Activated CD8-positive, alpha-beta memory T cell treated with anti-CD3 and anti-CD28 coated beads, Interleukin-2, amount 50 U/mL, for 1 hour (primary cell): ENCODE results near the gene SPATA31D4.

ENCODE experiments used
- DNase-seq: peaks from one replicate; pipeline ENCODE4 v3.0.0-alpha.2; 2020; ENCODE audit errors: extremely low read depth

Gene SPATA31D4

DNA sequence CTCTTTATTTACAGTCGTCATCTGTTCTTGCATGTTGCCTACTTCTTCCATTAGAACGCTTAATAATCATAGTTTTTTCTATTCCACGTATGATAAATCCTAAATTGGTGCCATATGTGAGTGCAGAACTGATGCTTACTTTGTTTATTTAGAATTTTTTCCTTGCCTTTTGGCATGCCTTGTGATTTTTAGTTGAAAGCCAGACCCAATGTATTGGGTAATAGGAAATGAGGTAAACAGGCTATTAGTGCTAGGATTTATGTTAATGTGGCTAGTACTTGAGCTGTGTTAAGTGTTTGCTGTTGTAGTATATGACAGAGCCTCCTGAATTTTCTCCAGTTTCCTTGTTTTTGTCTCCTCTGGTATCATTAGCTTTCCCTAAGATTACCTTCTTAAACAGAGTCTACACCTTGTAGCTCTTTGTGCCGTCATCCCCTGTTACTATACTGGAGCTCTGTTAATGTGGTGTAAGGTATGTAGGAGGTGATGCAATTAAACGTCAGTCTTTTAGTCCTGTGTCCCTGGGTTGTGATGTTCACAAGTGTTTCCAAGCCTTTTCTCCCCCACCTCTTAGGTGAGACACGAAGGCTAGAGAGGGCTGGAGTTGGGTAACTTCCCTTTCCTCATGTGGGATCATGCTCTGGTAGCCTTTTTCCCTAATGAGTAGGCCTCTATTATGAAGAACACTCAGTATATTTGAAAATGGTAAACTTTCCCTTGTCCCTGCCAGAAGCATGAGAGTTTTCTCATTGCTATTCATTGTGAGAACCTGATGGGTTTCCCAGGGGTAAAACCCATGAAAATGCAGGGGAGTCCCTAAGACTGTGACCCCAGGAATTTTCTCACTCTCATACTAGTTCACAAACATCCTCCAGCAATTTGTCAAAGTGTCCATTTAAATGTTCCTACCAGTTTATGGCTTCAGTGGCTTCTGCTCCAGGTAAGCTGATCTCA, 36.3 kb downstream of the SPATA31D4 start:
- no peak for DNase-seq

DNA sequence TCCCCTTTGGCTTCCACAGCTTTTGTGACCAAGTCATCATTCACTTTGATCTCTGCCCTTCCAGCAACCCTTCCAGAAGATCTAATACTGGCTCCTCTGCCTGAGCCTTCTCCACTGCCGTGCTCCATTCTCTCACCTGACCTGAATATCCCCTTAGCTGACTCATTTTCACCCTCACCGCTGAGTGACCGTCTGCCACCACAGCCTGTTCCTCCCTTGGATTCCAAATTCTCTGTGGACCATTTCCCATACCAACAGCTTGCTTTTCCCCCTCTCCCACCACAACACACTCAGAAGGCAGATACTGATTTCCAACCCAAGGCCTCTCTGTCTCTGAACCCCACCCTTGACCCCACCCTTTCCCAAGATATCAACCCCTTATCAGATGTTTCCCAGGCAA, 39.8 kb downstream of the SPATA31D4 start:
- no peak for DNase-seq

GRCh38 chr9:81969971-81970370, 41.7 kb downstream of the SPATA31D4 start:
- no peak for DNase-seq

DNA sequence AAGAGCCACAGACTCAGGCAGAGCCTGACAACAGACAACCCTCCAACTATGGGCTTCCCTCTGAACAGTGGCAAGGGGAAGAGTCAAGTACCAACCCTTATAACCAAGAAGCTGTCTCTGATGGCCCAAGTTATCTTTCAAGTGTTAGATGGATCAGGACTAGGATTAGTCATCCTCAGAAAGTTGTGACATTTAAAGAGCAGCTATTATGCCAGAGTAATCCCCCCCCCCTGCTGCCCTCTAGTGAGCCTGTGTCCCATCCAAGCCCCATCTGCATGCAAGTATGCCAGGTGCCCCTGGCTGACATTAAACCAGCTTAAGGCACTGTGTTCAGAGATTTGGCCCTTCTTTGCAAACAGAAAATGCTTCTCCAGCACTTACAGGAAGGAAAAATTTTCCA, 43.5 kb downstream of the SPATA31D4 start:
- DNase-seq, result no peak

GRCh38 chr9:81974764-81975163, 46.5 kb downstream of the SPATA31D4 start:
- no peak for DNase-seq

DNA sequence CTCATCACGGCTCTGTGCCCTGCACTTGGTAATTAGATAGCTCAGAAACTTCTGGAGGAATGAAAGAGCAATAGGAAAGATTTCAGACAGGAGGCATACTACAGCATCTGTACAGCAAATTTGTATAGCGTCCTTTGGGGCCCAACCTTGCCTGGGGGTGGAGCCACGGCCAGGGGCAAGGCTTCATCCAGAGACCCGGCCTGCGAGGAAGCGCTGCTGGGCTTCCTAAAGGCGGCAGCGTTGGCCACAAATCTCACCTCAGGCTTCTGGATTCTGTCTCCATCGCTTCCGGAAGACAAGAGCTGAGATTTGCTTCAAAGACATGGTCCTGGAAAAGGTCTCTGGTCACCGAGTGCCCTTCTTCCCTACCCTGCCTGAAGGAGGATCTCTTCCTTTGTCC, 48.1 kb downstream of the SPATA31D4 start:
- no peak for DNase-seq

DNA sequence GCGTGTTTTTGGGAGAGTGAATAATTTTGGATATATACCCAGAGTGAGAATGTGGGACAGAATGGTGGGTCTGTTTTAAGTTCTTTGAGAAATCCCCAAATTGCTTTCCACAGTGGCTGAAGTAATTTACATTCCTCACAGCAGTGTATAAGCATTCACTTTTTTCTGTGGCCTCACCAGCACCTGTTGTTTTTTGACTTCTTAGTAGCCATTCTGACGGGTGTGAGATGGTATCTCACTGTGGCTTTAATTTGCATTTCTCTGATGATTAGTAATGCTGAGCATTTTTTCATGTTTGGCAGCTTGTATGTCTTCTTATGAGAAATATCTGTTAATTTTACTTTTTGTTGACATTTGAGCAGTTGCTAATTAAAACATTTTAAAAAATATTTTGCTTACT, 51.0 kb downstream of the SPATA31D4 start:
- no peak for DNase-seq

DNA sequence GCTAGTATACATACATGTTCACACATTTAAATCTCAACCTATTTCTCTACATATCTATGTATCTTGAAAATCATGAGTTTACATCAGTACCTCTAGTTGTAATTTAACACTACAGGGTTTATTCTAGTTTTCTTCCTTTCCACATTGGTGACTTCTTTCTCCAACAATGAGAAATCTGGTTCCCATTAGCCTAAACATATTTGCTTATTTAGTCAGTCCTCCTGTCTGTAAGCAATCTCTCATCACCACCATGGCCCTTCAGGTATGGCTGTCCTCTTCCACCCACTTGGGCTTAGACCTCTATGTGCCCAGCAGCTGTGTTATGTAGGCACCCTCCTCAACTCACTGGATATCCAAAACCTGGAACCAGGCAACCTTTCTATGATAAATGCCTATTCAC, 52.3 kb downstream of the SPATA31D4 start:
- DNase-seq, result no peak

DNA sequence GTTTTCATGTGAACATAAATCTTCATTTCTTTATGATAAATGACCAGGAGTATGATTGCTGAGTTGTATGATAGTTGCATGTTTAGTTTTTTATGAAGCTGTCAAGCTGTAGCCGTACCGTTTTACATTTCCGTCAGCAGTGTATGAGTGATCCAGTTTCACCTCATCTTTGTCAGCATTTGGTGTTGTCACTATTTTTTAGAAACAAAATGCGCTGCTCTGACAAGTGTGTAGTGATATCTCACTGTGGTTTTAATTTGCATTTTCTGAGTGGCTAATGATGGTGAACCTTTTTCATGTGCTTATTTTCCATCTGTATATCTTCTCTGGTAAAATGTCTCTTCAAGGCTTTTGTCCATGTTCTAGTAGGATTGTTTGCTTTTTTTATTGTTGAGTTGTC, 53.7 kb downstream of the SPATA31D4 start:
- DNase-seq, result no peak
